Activated CD4-positive, alpha-beta T cell treated with anti-CD3 and anti-CD28 coated beads, Interleukin-2, amount 50 U/mL, for 16 hours (primary cell): ENCODE measurements around the gene FRG2.
"Not testable (repeated sequence)": the region's sequence is repeated elsewhere in the genome, so short reads cannot be mapped to it uniquely, and the experiment has no call there.

ENCODE experiments used
- DNase-seq: peaks from one replicate; pipeline ENCODE4 v3.0.0-alpha.2; 2020

The FRG2 gene

DNA sequence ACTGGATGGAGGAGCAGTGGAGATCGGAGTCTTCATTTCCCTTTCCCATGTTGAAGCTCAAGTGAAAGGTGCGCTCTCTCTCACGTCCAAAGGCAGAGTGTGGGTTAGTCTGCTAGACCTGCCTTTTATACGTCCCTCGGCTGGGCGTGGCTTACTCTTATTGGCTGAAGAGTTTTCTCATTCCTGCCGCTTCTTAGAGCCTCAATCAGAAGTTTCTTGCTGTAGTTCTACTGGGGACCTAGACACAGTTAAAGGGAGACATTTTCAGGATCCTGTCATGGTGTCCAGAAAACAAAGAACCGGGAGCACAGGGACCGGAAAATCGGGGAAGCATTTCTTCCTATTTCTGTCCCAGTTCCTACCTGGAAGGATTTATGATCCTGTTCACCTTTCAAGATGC is at the start of gene FRG2:
TSS of gene FRG2 (minus strand) at position 101 of the 400 bp plus-strand sequence. CDS start at position 49, 52 bp downstream.
- not testable (repeated sequence) for DNase-seq

- DNase-seq = not testable (repeated sequence)
Measured at GRCh38 chr4:190068351-190068750, 41.3 kb upstream of the FRG2 start.

DNA sequence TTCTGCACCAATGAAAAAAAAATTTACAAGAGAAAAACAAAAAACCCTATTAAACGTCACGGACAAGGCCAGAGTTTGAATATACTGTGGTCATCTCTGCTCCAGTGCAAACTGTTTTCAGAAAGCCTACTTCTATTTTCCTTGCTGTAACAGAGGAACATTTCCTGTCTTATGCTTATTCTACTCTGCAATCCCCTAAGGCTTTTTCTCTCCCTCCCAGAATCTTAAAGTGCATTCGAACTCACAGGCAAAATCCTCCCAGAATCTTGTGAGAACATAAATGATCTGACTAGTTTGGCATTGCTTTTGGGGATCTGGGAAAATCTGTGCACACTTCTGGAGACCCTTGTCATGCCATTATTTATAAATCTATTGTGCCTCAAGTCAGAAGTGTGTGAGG is 37.7 kb upstream of the FRG2 start:
- DNase-seq = not testable (repeated sequence)

DNA sequence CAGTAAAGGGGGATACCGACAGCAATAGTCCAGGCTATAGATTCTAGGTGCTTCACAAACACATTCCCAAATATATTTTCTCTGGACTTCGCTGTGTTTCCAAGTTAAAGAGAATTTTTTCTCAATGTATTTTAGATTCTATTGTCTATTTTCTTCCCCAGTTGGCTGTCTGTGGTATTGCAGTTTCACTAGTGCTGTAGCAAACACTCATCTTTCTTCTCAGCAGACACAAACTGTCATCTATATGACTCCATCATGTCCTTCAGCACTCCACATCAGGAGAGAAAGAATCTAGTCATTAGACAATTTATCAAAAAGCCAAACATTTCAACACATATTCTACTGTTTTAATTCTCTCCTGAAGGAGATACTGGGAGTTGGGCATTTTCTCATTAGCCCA is 37.3 kb upstream of the FRG2 start, which contains the start of gene DBET:
TSS of gene DBET (plus strand) at position 161 of the 400 bp plus-strand sequence.
- not testable (repeated sequence) for DNase-seq

- not testable (repeated sequence) for DNase-seq
Measured at GRCh38 chr4:190058997-190059396, 31.9 kb upstream of the FRG2 start.

GRCh38 chr4:190049378-190050239 is 22.6 kb upstream of the FRG2 start:
- DNase-seq = not testable (repeated sequence)

DNA sequence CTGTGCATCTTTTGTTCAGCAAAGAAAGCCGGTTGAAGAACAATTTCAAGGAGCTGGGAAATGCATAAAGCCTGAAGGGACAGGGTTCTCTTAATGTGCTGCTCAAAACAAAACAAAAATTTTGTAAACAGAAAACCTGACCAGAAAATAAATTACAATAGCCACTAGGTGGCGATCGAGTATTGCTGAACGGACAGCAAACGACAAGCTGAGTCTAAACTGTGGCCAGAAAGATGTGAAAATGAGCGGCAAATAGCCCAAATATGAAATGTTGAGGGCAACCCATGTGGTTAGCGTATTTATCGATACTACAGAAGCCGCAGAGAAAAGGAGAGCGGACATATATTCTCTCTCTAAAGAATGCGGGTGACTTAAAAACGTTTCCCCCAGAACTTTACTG is 20.6 kb upstream of the FRG2 start:
- not testable (repeated sequence) for DNase-seq

GRCh38 chr4:190040873-190041272 is 13.8 kb upstream of the FRG2 start:
- DNase-seq = not testable (repeated sequence)

DNA sequence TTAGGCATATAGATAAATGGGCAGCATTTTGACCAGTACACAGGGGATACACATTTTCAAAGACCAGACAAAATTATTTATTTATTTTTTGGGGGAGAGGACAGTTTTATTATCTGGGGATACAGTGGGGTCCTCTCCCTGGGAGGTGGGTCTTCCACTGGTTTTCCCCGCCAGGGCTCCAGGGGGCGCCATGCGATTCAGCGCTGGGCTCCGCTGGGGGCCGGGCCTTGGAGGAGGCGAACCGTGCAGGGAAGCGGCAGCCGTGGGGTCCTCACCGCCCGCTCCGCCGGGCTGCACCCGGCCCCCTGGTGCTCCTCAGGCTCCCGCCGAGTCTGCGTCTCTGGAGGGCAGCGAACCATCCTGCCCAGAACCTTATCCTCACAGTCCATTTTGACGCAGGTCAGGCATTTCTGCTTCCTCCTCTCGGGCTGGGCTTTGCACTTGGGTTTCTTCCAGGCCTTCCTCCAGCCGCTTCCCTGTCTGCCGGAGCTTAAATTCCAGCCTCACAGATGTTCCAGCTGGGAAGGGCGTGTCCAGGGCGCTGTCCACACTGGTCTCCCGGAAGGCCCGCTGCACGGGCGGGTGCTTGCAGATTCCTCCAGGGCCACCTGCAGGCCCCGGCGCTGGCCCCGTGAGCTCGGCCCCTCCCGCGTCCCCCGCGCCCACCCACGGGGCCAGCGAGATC is 10.8 kb upstream of the FRG2 start:
- DNase-seq = not testable (repeated sequence)

DNA sequence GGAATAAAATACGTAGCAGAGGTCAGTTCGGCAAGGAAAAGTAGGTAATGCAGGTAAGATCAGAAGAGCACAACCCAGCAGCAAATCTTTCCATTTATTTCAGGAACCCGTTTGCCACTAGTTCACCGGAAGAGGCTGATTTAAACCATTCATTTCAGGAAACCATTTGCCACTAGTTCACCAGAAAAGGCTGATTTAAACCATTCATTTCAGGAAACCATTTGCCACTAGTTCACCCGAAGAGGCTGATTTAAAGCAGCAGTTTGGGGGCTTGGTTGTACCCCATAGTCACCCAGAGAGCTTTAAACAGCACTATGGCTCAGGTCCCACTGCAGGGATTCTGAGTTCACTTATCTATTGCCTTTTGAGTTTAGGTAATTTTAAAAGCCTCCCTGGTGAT is 4.2 kb upstream of the FRG2 start:
- DNase-seq = peak; percentile 45

GRCh38 chr4:190022614-190023281 is 4.3 kb downstream of the FRG2 start:
- DNase-seq = not testable (repeated sequence)

- not testable (repeated sequence) for DNase-seq
Measured at GRCh38 chr4:190021973-190022372, 5.1 kb downstream of the FRG2 start.

GRCh38 chr4:190020790-190021717 is 6.0 kb downstream of the FRG2 start:
- DNase-seq = no peak

DNA sequence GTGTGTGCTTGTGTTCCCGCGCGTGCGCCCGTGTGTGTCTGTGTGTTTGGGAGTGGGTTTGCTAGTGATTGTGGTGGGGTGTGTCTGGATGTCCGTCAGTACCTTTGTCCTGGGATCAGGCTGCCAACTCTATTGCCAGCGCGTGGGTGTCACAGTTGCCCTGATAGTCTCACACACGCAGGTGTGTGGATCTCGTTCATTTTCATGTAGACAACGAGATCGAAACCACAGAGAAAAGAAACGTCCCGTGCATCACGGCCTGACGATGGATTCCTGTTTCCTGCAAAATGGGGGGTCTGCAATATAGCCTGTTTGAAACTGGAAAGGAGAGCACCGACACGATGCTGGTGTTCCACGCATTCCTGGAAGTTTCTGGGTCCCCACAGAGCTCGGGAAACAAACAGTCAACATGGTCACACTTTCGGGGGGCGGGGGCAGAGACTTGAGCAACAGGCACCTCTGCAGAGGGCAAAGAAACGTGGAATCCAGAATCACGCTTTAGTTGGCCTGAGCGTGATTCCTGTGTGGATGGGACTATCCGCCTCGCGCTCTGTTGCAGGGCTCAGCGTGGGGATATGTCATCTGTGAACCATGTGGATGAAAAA is 7.1 kb downstream of the FRG2 start:
- not testable (repeated sequence) for DNase-seq

GRCh38 chr4:190019023-190019858 is 7.8 kb downstream of the FRG2 start:
- no peak for DNase-seq

DNA sequence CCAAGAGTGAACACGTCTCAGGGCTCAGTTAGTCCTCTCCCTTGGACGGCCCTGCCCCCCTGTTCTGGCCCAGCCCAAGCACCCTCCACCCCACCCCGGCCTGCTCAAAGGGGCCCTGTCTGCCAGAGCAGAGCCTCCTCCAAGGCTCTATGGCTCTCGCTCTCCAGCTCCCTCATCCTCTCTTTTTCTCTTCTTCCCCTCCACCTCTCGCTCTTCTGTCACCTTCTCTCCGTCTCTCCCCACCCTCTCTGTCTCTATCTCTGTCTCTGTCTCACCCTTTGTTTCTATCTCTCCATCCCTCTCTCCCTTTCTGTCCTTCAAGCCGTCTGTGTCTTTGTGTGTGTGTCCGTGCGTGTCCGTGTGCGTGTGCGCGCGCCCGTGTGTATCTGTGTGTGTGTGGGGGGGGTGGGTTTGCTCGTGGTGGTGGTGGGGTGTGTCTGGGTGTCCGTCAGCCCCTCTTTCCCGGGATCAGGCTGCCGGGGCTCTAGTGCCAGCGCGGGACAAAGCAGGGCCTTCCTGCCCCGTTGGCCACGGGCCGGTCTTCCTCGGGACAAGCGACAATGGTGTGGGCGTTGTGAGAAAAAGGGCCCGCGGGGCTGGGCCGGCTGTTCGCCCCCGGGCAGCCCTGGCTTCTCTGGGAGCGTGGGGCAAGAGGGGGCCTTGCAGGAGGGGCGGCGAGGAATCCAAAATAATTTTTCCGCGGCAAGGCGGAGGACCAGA is 8.7 kb downstream of the FRG2 start:
- DNase-seq = no peak

- DNase-seq = no peak
Measured at GRCh38 chr4:190017357-190018200, 9.5 kb downstream of the FRG2 start.

- no peak for DNase-seq
Measured at GRCh38 chr4:190016369-190017289, 10.4 kb downstream of the FRG2 start.
